Progenitor cell of endocrine pancreas (in vitro differentiated cells): ENCODE results near the gene TBRG1. TPM values are rescaled to one million over a fixed set of nuclear protein-coding genes. Genes with fewer than 3 reads are reported as not detected.
A peak's percentile ranks its signal among the peaks of the same experiment; 100 is the strongest.

Experiments used
- DNase-seq: peaks from one replicate; pipeline ENCODE4 v3.0.0; 2021; ENCODE audit warnings: low spot score; ENCODE audit not compliant: unreplicated experiment
- H3K27ac Mint-ChIP-seq: 2 replicates; pipeline ENCODE4 v1.8.0; 2021; ENCODE audit warnings: mild to moderate bottlenecking, moderate library complexity, mixed read lengths
- H3K27me3 Mint-ChIP-seq: 2 replicates; pipeline ENCODE4 v1.8.0; 2021; ENCODE audit warnings: mixed read lengths
- H3K36me3 Mint-ChIP-seq: 2 replicates; pipeline ENCODE4 v1.8.0; 2022; ENCODE audit warnings: mixed read lengths; ENCODE audit not compliant: insufficient read depth
- H3K4me1 Mint-ChIP-seq: 2 replicates; pipeline ENCODE4 v1.8.0; 2021; ENCODE audit warnings: low read depth, mixed read lengths
- H3K4me3 Mint-ChIP-seq: 2 replicates; pipeline ENCODE4 v1.8.0; 2021; ENCODE audit warnings: low read depth, mild to moderate bottlenecking, moderate library complexity, mixed read lengths
- H3K9me3 Mint-ChIP-seq: 2 replicates; pipeline ENCODE4 v1.8.0; 2021; ENCODE audit warnings: low read depth, mixed read lengths
- total RNA-seq: library from RNA; stranded (reverse); gene quantifications from 2 replicates; pipeline ENCODE4 v1.2.1, GENCODE V29; 2021
- TF ChIP-seq, protein P1 (sequence below): fragments of 200-600 bp; sonication (generic); IDR thresholded peaks from one replicate; pipeline ENCODE4 v1.5.0; 2021; ENCODE audit warnings: antibody characterized with exemption, mild to moderate bottlenecking; ENCODE audit not compliant: unreplicated experiment

The TBRG1 gene
- total RNA-seq, 1 donor from 2014 or later = 33.3 TPM

GRCh38 chr11:124629961-124630360 is 7.3 kb downstream of the TBRG1 start:
- no peak for DNase-seq
- Mint-ChIP-seq H3K9me3 (no peaks in the 10 kb centered on the region), H3K36me3 (peaks cover 34% of the 10 kb centered on the region), H3K4me1 (peaks cover 2% of the 10 kb centered on the region), H3K27ac (no peak overlapping the region), H3K27me3 (no peaks in the 10 kb centered on the region), H3K4me3 (no peak overlapping the region)
- TF ChIP-seq, protein P1, sequence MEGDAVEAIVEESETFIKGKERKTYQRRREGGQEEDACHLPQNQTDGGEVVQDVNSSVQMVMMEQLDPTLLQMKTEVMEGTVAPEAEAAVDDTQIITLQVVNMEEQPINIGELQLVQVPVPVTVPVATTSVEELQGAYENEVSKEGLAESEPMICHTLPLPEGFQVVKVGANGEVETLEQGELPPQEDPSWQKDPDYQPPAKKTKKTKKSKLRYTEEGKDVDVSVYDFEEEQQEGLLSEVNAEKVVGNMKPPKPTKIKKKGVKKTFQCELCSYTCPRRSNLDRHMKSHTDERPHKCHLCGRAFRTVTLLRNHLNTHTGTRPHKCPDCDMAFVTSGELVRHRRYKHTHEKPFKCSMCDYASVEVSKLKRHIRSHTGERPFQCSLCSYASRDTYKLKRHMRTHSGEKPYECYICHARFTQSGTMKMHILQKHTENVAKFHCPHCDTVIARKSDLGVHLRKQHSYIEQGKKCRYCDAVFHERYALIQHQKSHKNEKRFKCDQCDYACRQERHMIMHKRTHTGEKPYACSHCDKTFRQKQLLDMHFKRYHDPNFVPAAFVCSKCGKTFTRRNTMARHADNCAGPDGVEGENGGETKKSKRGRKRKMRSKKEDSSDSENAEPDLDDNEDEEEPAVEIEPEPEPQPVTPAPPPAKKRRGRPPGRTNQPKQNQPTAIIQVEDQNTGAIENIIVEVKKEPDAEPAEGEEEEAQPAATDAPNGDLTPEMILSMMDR = no peak

DNA sequence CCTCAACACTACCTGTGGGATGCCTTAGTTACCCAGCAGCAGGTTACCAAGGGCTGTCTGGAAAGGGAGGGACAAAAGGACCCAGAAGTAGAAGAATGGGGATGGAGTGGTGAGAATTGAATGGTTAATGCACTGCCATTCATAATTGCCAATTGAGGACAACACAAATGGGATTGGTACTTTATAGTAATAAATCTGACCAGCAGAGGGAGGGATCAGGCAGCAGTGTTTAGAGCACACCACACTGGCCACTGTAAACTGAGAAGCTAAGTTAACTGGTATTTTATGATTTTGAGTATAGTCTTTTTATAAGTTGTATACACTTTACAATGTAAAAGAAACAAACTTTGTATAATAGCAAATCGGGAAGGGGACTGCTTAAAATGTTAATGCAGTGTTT is 10.7 kb downstream of the TBRG1 start:
- DNase-seq = no peak
- Mint-ChIP-seq H3K27ac (no peak overlapping the region), H3K27me3 (no peaks in the 10 kb centered on the region), H3K9me3 (no peaks in the 10 kb centered on the region), H3K36me3 (peaks cover 34% of the 10 kb centered on the region), H3K4me1 (peaks cover 2% of the 10 kb centered on the region), H3K4me3 (no peak overlapping the region)
- TF ChIP-seq, protein P1 = peak; percentile 24

DNA sequence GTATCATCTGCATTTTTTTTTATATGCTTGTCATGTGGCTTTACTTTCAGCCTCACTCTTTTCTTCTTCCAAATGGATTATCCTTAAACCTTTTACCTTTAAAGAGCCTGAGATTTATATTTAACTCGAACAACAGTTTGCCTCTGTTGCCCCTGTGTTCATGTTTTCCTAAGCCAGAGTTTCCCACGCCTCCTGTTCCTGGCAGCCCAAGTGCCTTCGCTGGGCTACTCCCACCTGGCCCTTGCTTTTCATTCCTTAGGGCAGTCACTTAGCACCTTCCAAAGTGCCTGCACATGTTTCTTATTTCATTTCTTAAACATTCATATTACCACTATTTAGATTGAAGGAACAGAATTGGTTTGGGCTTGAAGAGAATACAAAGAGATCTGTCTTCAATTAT is 13.3 kb downstream of the TBRG1 start:
- H3K36me3 Mint-ChIP-seq = peaks cover 30% of the 10 kb centered on the region
- H3K27me3 Mint-ChIP-seq = no peaks in the 10 kb centered on the region
- peaks cover 2% of the 10 kb centered on the region for H3K4me1 Mint-ChIP-seq
- no peak overlapping the region for H3K27ac Mint-ChIP-seq
- TF ChIP-seq, protein P1 = no peak
- DNase-seq = no peak
- no peak overlapping the region for H3K4me3 Mint-ChIP-seq
- H3K9me3 Mint-ChIP-seq = no peaks in the 10 kb centered on the region

- peaks cover 13% of the 10 kb centered on the region for H3K36me3 Mint-ChIP-seq
- H3K27me3 Mint-ChIP-seq = no peaks in the 10 kb centered on the region
- TF ChIP-seq, protein P1 = no peak
- H3K4me1 Mint-ChIP-seq = no peaks in the 10 kb centered on the region
- H3K9me3 Mint-ChIP-seq = no peaks in the 10 kb centered on the region
- H3K27ac Mint-ChIP-seq = no peak overlapping the region
- no peak overlapping the region for H3K4me3 Mint-ChIP-seq
- DNase-seq = no peak
Observed at GRCh38 chr11:124638500-124638899, 15.8 kb downstream of the TBRG1 start.

DNA sequence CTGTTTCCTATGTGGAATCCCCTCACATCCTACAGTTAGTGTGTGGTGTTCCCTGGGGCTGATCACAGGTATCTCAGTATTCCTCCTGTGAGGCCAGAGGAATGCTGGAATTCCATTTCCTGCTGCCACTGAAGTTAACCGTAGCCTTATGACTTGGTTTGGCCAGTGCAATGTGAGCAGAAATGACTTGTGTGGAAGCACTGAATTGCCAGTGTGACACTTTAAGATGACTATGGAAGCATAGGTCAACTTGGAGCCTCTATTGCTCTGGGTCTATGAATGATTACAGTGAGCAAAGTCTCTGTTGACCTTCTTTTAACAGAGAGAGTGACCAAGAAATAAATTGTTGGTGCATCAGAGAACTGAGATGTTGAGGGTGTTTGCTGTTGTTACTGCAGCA is 16.5 kb downstream of the TBRG1 start:
- TF ChIP-seq, protein P1 = no peak
- no peak overlapping the region for H3K27ac Mint-ChIP-seq
- no peaks in the 10 kb centered on the region for H3K4me1 Mint-ChIP-seq
- DNase-seq = no peak
- no peaks in the 10 kb centered on the region for H3K27me3 Mint-ChIP-seq
- no peaks in the 10 kb centered on the region for H3K9me3 Mint-ChIP-seq
- H3K36me3 Mint-ChIP-seq = peaks cover 11% of the 10 kb centered on the region
- no peak overlapping the region for H3K4me3 Mint-ChIP-seq
